RWPE2 (cell line): ENCODE data around the gene JAML.

Experiments used
- ATAC-seq: fragments of 200-7000 bp; cut with Tn5 transposase; 3 replicates; pipeline ENCODE4 v1.9.1; 2021; ENCODE audit warnings: low read depth
- DNase-seq: peaks from one replicate; pipeline ENCODE4 v3.0.0-alpha.2; 2020; ENCODE audit warnings: low spot score
- H3K27ac ChIP-seq: fragments of 450-650 bp; 2 replicates; pipeline ENCODE4 v1.5.1; 2017; ENCODE audit warnings: mild to moderate bottlenecking; ENCODE audit not compliant: poor library complexity, severe bottlenecking
- H3K27me3 ChIP-seq: fragments of 250-450 bp; sonication (Bioruptor Pico); 2 replicates; pipeline ENCODE4 v1.5.1; 2021; ENCODE audit warnings: mild to moderate bottlenecking, moderate library complexity; ENCODE audit not compliant: insufficient read depth, poor library complexity, severe bottlenecking
- H3K36me3 ChIP-seq: fragments of 250-450 bp; sonication (Bioruptor Pico); 2 replicates; pipeline ENCODE4 v1.5.1; 2020; ENCODE audit warnings: low read depth, mild to moderate bottlenecking, moderate library complexity
- H3K4me1 ChIP-seq: fragments of 250-450 bp; sonication (Bioruptor Pico); 2 replicates; pipeline ENCODE4 v1.5.1; 2021; ENCODE audit warnings: mild to moderate bottlenecking, moderate library complexity; ENCODE audit not compliant: insufficient read depth, poor library complexity, severe bottlenecking
- H3K4me3 ChIP-seq: fragments of 250-450 bp; sonication (Bioruptor Pico); 2 replicates; pipeline ENCODE4 v1.5.1; 2021; ENCODE audit warnings: mild to moderate bottlenecking, moderate library complexity; ENCODE audit not compliant: severe bottlenecking
- H3K9me3 ChIP-seq: fragments of 250-450 bp; sonication (Bioruptor Pico); 2 replicates; pipeline ENCODE4 v1.5.1; 2021; ENCODE audit warnings: mild to moderate bottlenecking, moderate library complexity; ENCODE audit not compliant: severe bottlenecking
- CTCF ChIP-seq: fragments of 450-650 bp; IDR thresholded peaks from one replicate; pipeline ENCODE4 v1.5.1; 2017; ENCODE audit warnings: mild to moderate bottlenecking, moderate library complexity; ENCODE audit not compliant: poor library complexity, severe bottlenecking

Gene JAML

GRCh38 chr11:118230088-118230487 lies 5.3 kb upstream of the JAML start:
- H3K9me3 ChIP-seq: no peaks in the 10 kb centered on the region
- no peak overlapping the region for H3K4me3 ChIP-seq
- no peaks in the 10 kb centered on the region for H3K27me3 ChIP-seq
- ATAC-seq (no peak), DNase-seq (no peak)
- H3K4me1 ChIP-seq: no peaks in the 10 kb centered on the region
- peaks cover 10% of the 10 kb centered on the region for H3K36me3 ChIP-seq
- TF ChIP-seq CTCF: no peak
- no peak overlapping the region for H3K27ac ChIP-seq

GRCh38 chr11:118229274-118229847 lies 4.5 kb upstream of the JAML start:
- ATAC-seq (no peak), DNase-seq (no peak)
- peaks cover 4% of the 10 kb centered on the region; the same call in 1 of the 2 replicates for H3K36me3 ChIP-seq

GRCh38 chr11:118227865-118228785 lies 3.3 kb upstream of the JAML start:
- ATAC-seq (no peak), DNase-seq (no peak)
- TF ChIP-seq CTCF: no peak
- Histone ChIP-seq H3K4me3 (no peak overlapping the region), H3K27ac (no peak overlapping the region), H3K27me3 (no peaks in the 10 kb centered on the region), H3K9me3 (no peaks in the 10 kb centered on the region), H3K36me3 (peaks cover 4% of the 10 kb centered on the region; the same call in 1 of the 2 replicates), H3K4me1 (no peaks in the 10 kb centered on the region)

More at GRCh38 chr11:118229274-118229847, 4.5 kb upstream of the JAML start:
- Histone ChIP-seq H3K9me3 (no peaks in the 10 kb centered on the region), H3K27ac (no peak overlapping the region), H3K27me3 (no peaks in the 10 kb centered on the region), H3K4me3 (no peak overlapping the region), H3K4me1 (no peaks in the 10 kb centered on the region)
- TF ChIP-seq CTCF: no peak

- Histone ChIP-seq H3K36me3 (no peaks in the 10 kb centered on the region; the same call in 1 of the 2 replicates), H3K27ac (no peak overlapping the region), H3K4me3 (no peak overlapping the region), H3K9me3 (no peaks in the 10 kb centered on the region), H3K4me1 (no peaks in the 10 kb centered on the region), H3K27me3 (no peaks in the 10 kb centered on the region)
- ATAC-seq (no peak), DNase-seq (no peak)
- TF ChIP-seq CTCF: no peak
Observed at GRCh38 chr11:118226781-118227180, 2.0 kb upstream of the JAML start.
